IPS DF 4.7 (cell line): ENCODE results near the gene SPEF1.

Experiments
- DNase-seq: peaks from one replicate; pipeline ENCODE4 v3.0.0-alpha.2; 2013; ENCODE audit warnings: low spot score; ENCODE audit errors: extremely low read depth

Gene SPEF1

DNA sequence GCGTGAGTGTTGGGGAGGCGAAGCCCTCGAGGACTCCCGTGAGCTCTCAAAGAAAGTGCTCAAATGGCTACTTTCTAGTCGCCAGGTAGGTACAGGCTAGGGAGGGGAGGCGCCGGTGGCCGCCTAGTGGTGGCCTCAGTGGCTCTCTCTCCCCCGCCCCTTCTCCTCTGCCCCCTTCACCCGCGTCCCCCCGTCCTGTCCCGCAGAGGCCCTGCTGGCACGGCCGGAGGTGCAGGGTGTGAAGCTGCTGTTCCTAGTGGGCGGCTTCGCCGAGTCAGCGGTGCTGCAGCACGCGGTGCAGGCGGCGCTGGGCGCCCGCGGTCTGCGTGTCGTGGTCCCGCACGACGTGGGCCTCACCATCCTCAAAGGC is 30.0 kb downstream of the SPEF1 start:
- no peak for DNase-seq

DNA sequence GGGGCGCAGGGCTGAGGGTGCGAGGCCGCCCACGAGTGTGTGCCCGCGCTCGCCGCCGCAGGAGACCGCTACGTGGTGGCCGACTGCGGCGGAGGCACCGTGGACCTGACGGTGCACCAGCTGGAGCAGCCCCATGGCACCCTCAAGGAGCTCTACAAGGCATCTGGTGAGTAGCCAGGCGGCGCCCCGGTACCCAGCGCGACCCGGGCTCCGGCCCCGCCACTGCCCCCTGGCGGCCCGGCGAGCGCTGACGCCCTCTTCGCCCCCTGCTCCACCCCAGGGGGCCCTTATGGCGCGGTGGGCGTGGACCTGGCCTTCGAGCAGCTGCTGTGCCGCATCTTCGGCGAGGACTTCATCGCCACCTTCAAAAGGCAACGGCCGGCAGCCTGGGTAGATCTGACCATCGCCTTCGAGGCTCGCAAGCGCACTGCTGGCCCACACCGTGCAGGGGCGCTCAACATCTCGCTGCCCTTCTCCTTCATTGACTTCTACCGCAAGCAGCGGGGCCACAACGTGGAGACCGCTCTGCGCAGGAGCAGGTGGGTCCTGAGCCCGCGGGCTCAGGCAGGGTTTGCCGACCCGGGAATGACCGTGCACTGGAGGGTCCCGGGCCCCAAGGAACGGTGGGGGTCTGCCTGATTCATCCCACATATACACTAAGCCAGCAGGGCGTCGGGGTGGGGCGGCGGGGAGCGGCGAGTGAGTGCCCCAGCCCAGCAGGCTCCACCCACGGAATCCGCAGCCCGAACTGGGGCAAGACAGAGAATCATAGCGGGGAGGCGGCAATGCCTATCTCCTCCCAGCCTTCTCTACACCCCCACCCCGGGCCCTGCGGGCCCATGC is 31.3 kb downstream of the SPEF1 start:
- no peak for DNase-seq

- DNase-seq: no peak
These were observed 32.1 kb downstream of the SPEF1 start for GRCh38 chr20:3749087-3749688.

- DNase-seq: no peak
These were observed 33.2 kb downstream of the SPEF1 start for GRCh38 chr20:3748073-3748472.

DNA sequence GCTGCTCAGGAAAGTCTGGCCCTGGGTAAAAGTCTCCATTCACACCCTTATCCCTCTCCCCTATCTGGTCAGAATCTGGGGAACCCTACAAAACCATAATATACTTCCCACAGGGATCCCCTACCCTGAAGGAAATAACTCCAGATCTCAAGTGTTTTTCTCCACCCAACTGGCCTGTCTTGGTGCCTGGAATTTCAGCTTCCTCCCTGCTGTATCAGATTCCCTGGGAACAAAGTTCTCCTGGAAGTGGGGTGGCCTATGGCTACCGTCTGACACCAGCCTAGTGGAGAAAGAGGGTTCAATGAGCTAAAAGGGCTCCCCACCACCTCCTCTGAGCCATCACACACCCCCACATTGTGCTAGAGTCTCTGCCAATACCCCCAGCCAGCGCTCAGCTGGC is 33.8 kb downstream of the SPEF1 start:
- DNase-seq: no peak

DNA sequence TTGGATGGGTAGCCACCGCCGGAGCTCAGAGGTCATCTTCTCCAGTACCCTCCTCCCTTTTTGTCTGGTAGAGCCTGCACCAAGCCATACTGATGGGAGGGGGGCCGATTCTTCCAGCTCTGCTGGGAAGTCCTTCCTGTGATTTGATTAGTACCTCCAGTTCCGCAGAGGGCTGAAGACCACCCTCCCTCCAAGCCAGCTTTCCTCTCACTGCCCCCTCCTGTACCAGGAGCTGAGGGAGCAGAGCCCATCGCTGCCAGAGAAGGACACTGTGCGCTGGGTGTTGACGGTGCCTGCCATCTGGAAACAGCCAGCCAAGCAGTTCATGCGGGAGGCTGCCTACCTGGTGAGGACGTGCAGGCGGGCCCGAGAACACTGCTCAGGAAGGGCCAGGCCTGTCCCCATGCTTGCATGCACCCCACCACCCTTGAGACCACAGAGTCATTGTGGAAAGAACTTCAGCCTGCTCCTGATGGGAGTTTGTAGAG is 35.5 kb downstream of the SPEF1 start:
- no peak for DNase-seq

DNA sequence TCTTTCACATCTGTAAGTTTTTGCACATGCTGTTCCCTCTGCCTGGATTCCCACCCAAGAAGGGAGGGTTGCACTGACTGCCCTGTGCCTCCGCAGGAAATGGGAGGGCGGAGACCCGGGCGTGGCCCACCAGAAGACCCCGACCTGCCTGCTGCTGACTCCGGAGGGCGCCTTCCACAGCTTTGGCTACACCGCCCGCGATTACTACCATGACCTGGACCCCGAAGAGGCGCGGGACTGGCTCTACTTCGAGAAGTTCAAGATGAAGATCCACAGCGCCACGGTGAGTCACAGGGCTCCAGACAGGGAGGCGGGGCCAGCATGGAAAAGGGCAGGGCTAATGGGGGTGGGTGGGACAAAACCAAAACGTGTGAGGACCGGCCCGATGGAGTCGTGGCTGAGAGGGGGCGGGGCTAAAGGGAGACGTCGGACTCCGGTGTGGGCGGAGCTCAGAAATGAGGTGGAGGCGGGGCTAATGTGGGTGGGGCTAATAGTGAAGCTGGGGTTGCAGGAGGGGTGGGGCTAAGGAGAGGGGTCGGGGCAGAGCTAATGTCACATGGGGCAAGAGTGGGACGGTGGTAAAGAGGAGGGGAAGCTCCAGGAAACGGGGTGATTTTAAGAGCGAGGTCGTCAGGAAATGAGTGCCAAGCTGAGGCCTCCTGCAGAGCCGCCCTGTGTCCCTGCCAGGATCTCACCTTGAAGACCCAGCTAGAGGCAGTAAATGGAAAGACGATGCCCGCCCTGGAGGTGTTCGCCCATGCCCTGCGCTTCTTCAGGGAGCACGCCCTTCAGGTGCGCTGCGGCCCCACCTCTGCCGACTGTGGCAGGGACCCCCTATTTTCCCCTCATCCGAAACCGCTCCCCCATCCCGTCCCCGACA is 36.2 kb downstream of the SPEF1 start:
- DNase-seq: peak; percentile 69

GRCh38 chr20:3744037-3744436 is 37.2 kb downstream of the SPEF1 start:
- no peak for DNase-seq

DNA sequence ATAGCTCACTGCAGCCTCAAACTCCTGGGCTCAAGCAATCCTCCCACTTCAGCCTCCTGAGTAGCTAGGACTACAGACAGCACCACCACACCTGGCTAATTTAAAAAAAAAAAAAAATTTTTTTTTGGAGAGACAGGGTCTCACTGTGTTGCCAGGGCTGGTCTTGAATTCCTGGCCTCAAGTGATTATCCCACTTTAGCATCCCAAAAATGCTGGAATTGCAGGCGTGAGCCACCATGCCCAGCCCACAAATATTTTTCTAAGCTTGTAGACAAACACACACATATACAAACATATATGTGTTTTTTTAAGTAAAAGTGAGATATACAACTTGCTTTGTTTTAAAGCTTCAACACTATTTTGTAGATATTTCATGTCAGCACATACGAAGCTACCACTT is 38.0 kb downstream of the SPEF1 start:
- no peak for DNase-seq

GRCh38 chr20:3741836-3742458 is 39.3 kb downstream of the SPEF1 start:
- DNase-seq: no peak

- no peak for DNase-seq
These were observed 40.5 kb downstream of the SPEF1 start for GRCh38 chr20:3740615-3741301.

- no peak for DNase-seq
These were observed 41.3 kb downstream of the SPEF1 start for GRCh38 chr20:3739926-3740451.

- DNase-seq: no peak
These were observed 42.0 kb downstream of the SPEF1 start for GRCh38 chr20:3739054-3739925.

DNA sequence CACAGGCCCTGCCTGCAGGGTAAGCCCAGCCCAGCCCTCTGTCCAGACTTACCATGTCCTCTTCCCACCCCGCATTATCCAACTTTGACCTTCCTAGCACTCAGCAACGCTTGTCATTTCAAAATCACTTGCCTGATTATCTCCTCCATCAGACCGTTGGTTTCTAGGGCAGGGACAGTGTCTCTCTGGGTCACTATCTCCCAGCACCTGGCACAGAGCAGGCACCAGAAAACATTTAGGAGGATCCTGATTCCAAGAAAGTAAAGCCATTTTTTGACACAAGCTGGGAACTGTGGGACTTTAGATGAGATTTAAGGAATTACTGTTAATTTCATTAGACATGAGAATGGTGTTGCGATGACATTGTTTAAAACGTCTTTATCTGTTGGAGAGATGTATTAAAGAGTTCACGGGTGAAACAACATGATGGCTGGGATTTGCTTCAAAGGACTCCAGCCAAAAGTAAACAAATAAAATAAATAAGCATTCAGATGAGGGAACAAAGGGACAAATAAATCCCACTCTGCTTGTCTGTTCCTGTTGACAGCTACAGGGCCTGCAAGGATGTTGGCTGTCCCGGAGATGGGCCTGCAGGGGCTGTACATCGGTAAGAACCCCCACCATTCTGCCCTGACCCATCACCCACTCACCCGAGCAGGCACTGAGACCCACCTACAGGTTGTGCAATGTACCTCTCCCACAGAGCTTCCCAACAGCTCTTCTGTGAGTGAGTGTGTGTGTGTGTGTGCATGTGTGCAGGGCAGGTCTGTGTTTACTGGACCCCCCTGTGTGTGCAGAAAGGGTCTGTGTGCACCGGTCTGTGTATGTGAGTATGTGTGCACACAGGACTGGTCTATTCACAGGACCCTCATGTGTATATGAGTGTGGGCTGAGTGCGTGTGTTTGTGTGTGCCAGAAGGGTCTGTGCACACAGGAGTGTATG is 42.9 kb downstream of the SPEF1 start:
- no peak for DNase-seq

GRCh38 chr20:3735768-3736167 is 45.5 kb downstream of the SPEF1 start:
- no peak for DNase-seq

DNA sequence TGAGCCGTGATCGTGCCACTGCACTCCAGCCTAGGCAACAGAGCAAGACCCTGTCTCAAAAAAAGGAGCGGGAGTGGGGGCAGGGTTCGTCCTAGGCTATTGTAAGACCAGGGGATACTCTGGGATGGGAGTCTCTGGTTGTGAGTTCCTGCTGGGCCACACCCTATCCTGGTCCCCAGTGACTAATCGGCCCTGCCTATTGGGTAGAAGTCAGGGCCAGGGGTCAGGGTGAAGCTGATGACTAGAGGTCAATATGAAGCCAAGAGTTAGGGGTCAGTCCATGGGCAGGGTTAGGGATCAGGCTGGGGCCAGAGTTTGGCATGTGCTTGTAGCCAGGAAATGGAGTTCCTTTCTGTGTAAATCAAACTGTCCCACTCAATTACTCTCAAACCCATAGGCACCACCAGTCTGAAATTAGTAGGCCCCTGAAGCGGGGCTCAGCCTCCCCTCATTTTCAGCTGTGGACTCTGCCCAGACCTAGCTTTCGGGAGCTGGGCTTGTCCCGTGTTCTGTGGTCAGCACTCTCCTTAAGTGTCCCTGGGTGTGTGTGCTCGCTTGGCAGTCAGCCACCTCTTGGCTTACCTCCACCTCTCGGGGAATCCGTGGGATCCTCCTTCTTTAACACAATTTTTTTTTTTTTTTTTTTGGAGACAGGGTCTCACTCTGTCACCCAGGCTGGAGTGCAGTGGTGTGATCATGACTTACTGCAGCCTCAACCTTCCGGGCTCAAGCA is 47.0 kb downstream of the SPEF1 start:
- DNase-seq: no peak

DNA sequence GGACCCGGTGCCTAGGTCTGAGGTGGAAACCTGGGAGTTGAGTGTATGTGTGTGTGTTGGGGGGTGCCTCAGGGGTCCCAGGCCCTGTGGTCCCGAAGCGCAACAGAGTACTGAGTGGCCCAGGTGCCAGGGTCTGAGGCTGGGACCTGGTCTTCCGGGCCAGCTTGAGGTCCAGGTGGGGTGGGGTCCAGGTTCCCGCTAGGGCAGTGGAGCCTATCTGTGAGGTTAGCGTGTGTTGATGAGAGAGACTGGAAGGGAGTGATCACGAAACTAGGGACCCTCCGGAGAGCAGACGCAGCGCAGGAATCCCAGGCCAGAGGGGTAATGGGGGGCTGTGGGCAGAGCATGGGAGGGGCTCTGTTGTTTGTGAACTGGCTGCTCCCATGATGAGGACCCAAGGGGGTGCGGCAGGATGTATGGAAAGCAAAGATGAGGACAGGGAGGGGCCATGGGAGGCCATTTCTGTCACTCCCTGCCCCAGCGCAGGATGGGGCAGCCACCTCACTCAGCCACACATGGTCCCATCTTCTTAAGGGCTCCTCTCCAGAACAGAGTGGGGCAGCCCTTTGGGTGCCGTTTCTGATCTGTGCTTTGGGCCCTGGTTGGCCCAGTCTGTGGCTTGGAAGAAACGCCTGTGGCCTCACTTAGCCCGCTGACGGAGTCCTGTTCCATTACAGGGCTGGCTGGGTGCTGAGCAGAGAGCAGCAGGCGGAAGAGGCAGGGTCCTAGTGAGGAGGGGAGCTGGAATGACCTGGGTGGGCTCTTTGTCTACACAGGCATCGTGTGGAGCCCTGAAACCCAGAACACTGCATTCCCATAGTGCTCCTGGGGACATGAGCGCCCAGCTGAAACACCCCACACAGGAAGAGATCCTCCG is 47.9 kb downstream of the SPEF1 start:
- no peak for DNase-seq
